Body of pancreas (tissue), 4 donors: Measurements from ENCODE around the gene FRMD4B. TPM values are rescaled to one million over a fixed set of nuclear protein-coding genes. Genes with fewer than 3 reads are reported as not detected.

ENCODE experiments used
- ATAC-seq: fragments of 150-250 bp; one replicate; pipeline ENCODE4 v1.9.1; 2016
- DNase-seq, 4 donors: peaks; one replicate each; pipeline ENCODE4 v3.0.0-alpha.2; 2019
- H3K27ac ChIP-seq, 4 donors: fragments of 200-600 bp; sonication (generic); 1 replicate in 3 of 4; 2 replicates in 1 of 4; pipeline versions ENCODE4 v1.5.1 to v1.6.1; 2016 to 2019; ENCODE audit warnings: mild to moderate bottlenecking in 1 of 4, mixed read lengths in 1 of 4, moderate library complexity in 1 of 4
- H3K27me3 ChIP-seq, 2 donors: fragments of 200-600 bp; sonication (generic); one replicate each; pipeline ENCODE4 v1.6.0; 2016; ENCODE audit warnings: mild to moderate bottlenecking in 1 of 2
- H3K36me3 ChIP-seq, 2 donors: fragments of 200-600 bp; sonication (generic); replicated peaks in 1 of 2; 2 replicates each; pipeline ENCODE4 v1.5.1; 2016; ENCODE audit warnings: low read depth in 2 of 2; ENCODE audit not compliant: insufficient read depth in 1 of 2
- H3K4me1 ChIP-seq: fragments of 200-600 bp; sonication (generic); one replicate; pipeline ENCODE4 v1.6.0; 2016
- H3K4me3 ChIP-seq, 2 donors: fragments of 200-600 bp; sonication (generic); 1 replicate in 1 of 2; 2 replicates in 1 of 2; pipeline ENCODE4 v1.5.1; 2016 to 2019
- H3K9me3 ChIP-seq, 3 donors: fragments of 200-600 bp; sonication (generic); 1 replicate in 2 of 3; 2 replicates in 1 of 3; pipeline ENCODE4 v1.5.1; 2016
- POLR2A ChIP-seq, 3 donors: fragments of 450-650 bp; IDR thresholded peaks; one replicate each; pipeline ENCODE4 v1.6.1; 2016; ENCODE audit warnings: antibody characterized with exemption in 3 of 3, mild to moderate bottlenecking in 2 of 3
- WGBS, 2 donors: methylation state at CpG; one replicate each; pipeline ENCODE4 v1.1.5; 2017; 5-methylcytosine and 5-hydroxymethylcytosine counted together
- intact Hi-C: fragments of 100-400 bp; cut with DNase I; formaldehyde crosslinking; loops from one replicate; pipeline ENCODE4 v1.15.1; 2023
- total RNA-seq, 2 donors: library from RNA; depleted of rRNA; stranded (reverse); fragments of >200 nt; gene quantifications; one replicate each; pipeline ENCODE4 v1.1.0, GENCODE V29; 2016
- TF ChIP-seq, protein P1 (sequence below), 7 experiments: fragments of 450-650 bp in 4 of 7; fragments of 200-600 bp in 3 of 7; sonication (generic) in 3 of 7; IDR thresholded peaks; one replicate each; pipeline ENCODE4 v1.5.1; 2016 to 2019; ENCODE audit warnings: antibody characterized with exemption in 7 of 7

Gene FRMD4B
- total RNA-seq, 2 donors from 2014 or later, result 7.3 to 14.3 TPM

DNA sequence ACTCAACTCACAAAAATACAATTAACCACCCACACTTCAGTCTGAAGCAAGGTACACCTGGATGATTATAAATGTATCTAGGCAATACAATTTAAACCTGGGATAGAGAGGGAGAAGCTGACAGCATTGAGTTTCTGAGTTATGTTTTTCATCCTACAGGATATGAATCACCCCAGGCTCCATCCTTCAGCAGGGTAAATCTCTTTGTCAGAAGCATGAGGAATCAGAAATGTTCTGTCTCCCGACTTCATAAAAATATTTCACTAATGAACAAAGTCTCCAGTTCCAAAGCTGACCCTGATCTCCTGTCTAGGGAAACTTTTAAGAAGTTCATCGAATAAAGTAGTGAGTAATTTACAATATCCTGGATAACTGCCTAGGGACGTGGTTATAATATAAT is 25.5 kb upstream of the FRMD4B start:
- no peak for TF ChIP-seq POLR2A (IDR thresholded peaks at IDR 0.05)
- TF ChIP-seq, protein P1, sequence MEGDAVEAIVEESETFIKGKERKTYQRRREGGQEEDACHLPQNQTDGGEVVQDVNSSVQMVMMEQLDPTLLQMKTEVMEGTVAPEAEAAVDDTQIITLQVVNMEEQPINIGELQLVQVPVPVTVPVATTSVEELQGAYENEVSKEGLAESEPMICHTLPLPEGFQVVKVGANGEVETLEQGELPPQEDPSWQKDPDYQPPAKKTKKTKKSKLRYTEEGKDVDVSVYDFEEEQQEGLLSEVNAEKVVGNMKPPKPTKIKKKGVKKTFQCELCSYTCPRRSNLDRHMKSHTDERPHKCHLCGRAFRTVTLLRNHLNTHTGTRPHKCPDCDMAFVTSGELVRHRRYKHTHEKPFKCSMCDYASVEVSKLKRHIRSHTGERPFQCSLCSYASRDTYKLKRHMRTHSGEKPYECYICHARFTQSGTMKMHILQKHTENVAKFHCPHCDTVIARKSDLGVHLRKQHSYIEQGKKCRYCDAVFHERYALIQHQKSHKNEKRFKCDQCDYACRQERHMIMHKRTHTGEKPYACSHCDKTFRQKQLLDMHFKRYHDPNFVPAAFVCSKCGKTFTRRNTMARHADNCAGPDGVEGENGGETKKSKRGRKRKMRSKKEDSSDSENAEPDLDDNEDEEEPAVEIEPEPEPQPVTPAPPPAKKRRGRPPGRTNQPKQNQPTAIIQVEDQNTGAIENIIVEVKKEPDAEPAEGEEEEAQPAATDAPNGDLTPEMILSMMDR (IDR thresholded peaks at IDR 0.05), result no peak

DNA sequence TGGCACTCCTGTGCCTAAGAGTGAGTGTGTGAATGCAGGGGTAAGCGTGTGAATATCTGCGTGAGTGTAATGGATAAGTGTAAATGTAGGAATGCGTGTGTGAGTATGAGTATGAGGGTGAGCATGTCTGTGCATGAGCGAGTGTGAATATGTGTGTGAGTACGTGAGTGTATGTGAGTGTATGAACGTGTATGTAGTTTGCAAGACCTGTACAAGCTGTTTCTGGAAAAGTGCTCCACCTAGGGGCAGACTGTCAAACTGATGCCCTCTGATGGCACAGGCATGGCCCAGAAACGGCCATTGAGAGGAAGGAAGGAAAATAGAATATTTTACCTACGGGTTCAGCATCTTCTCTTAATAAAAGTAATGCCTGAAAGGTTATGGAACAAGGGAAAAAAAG is 24.4 kb upstream of the FRMD4B start:
- Histone ChIP-seq H3K4me1 (no peaks in the 10 kb centered on the region), H3K4me3 (no peak overlapping the region), H3K27ac (no peak overlapping the region), H3K9me3 (no peaks in the 10 kb centered on the region), H3K27me3 (no peaks in the 10 kb centered on the region), H3K36me3 (no peaks in the 10 kb centered on the region)
- no peak for TF ChIP-seq POLR2A (IDR thresholded peaks at IDR 0.05)
- TF ChIP-seq, protein P1 (IDR thresholded peaks at IDR 0.05), result peak; percentile 36 to 85 (median 76)
- ATAC-seq (peak; percentile 80), DNase-seq (peak; percentile 68 to 76 (median 72))
- intact Hi-C loops, result loop anchor here (10.0 kb wide), 1 partner anchor 246 kb away; no protein-coding TSS in a partner anchor
- 16 to 17% methylated on average over 8 of the region's 8 CpGs for WGBS, 2 donors

More for the DNA sequence above, 25.5 kb upstream of the FRMD4B start:
- Histone ChIP-seq H3K27ac (no peak overlapping the region), H3K4me3 (no peak overlapping the region), H3K4me1 (no peaks in the 10 kb centered on the region), H3K9me3 (no peaks in the 10 kb centered on the region), H3K36me3 (no peaks in the 10 kb centered on the region), H3K27me3 (no peaks in the 10 kb centered on the region)
- no peak for ATAC-seq
- intact Hi-C loops, result loop anchor here (10.0 kb wide), 1 partner anchor 247 kb away; no protein-coding TSS in a partner anchor
- WGBS, 2 donors, result 57 to 72% methylated on average over 3 of the region's 3 CpGs
- DNase-seq, result no peak

DNA sequence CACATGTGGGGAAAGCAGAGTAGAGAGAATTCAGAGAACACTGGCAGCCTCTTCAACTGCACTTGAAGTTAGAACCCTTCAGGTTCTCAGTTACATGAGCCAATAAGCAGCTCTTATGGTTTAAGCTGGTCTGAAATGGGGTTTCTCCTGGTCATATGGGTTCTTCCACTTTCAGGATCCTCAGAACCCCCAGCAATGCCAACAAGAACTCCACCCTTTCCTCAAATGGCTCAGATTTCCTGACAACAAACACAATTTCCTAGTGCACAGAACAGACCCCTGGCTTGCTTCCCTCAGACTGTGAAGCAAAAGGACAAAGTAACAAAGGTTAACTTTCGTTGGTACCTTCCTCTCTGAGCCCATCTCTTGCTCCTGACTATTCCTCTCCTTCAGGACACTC is 23.9 kb upstream of the FRMD4B start:
- H3K27me3 ChIP-seq, result no peaks in the 10 kb centered on the region
- H3K4me1 ChIP-seq, result no peaks in the 10 kb centered on the region
- no peaks in the 10 kb centered on the region for H3K9me3 ChIP-seq
- H3K27ac ChIP-seq, result no peak overlapping the region
- intact Hi-C loops, result loop anchor here (10.0 kb wide), 1 partner anchor 245 kb away; no protein-coding TSS in a partner anchor
- TF ChIP-seq, protein P1 (IDR thresholded peaks at IDR 0.05), result no peak
- no peak for TF ChIP-seq POLR2A (IDR thresholded peaks at IDR 0.05)
- no peaks in the 10 kb centered on the region for H3K36me3 ChIP-seq
- 28 to 41% methylated on average over 1 of the region's 1 CpG for WGBS, 2 donors
- no peak for DNase-seq
- ATAC-seq, result peak; percentile 9
- no peak overlapping the region for H3K4me3 ChIP-seq

DNA sequence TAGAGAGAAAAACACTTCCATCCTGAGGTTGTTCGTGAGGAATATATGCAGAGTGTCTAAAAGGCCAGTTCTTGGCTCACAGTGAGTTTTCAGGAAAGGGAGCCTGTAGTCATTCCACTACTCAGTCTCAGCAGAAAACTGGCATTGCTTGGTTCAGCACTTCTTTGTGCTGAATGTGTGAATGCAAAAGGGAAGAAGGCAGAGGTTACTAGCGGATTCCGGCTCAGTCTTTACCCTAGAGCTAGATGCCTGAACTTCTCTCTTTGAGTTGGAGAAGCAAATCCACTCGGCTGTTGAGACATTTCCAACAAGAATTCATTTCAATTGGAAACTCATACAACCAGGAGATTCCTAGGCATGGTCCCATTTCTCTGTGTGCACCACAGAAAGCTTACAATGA is 23.1 kb upstream of the FRMD4B start:
- intact Hi-C loops, result no loop called here
- ATAC-seq (no peak), DNase-seq (peak in 1 of 4 donors; percentile 27)
- H3K27ac ChIP-seq, result no peak overlapping the region
- no peak overlapping the region for H3K4me3 ChIP-seq
- TF ChIP-seq POLR2A (IDR thresholded peaks at IDR 0.05), result no peak
- TF ChIP-seq, protein P1 (IDR thresholded peaks at IDR 0.05), result no peak
- H3K9me3 ChIP-seq, result no peaks in the 10 kb centered on the region
- H3K36me3 ChIP-seq, result no peaks in the 10 kb centered on the region
- WGBS, 2 donors, result 64 to 70% methylated on average over 4 of the region's 4 CpGs
- H3K4me1 ChIP-seq, result no peaks in the 10 kb centered on the region
- no peaks in the 10 kb centered on the region for H3K27me3 ChIP-seq

DNA sequence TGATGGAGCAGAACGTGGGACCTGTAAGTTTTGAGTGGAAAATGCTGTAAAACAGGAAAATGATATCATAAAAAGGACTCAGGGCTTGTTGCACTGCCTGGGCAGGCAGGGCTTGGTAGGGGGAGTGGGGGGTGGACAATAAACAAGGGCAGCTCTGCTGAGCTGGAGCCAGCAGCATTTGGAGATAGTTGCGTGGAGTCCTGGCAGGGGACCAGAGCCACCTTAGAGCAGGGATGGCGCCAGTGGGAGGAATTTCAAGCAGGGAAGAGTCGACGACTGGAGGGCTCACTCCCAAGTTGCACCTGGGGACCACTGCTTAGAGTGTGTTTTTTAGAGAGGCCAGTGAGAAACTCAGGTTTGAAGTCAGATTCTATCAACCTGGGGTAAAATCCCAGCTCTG is 22.7 kb upstream of the FRMD4B start:
- Histone ChIP-seq H3K4me3 (no peak overlapping the region), H3K9me3 (no peaks in the 10 kb centered on the region), H3K36me3 (no peaks in the 10 kb centered on the region), H3K27me3 (no peaks in the 10 kb centered on the region), H3K27ac (no peak overlapping the region), H3K4me1 (no peaks in the 10 kb centered on the region)
- 42 to 55% methylated on average over 5 of the region's 5 CpGs for WGBS, 2 donors
- ATAC-seq (no peak), DNase-seq (no peak)
- TF ChIP-seq, protein P1 (IDR thresholded peaks at IDR 0.05), result no peak
- TF ChIP-seq POLR2A (IDR thresholded peaks at IDR 0.05), result no peak
- intact Hi-C loops, result no loop called here
